Fibroblast of the aortic adventitia (primary cell): Measurements from ENCODE around the gene TMPRSS4. TPM values are rescaled to one million over a fixed set of nuclear protein-coding genes. Genes with fewer than 3 reads are reported as not detected.

Source experiments
- DNase-seq: peaks from one replicate; pipeline ENCODE4 v3.0.0-alpha.2; 2010; ENCODE audit warnings: low read depth
- H3K4me3 ChIP-seq: 2 replicates; pipeline ENCODE4 v1.5.1; 2011; ENCODE audit warnings: low read depth, mild to moderate bottlenecking, control low read depth, low read length, moderate library complexity
- total RNA-seq: library from RNA; depleted of rRNA; stranded (reverse); fragments of >200 nt; gene quantifications from 2 replicates; pipeline ENCODE4 v1.2.3, GENCODE V29; 2012; ENCODE audit warnings: low replicate concordance
- TF ChIP-seq, protein P1 (sequence below): IDR thresholded peaks from 2 replicates; pipeline ENCODE4 v1.5.1; 2011; ENCODE audit warnings: mild to moderate bottlenecking, low read length, control low read depth, inconsistent platforms; ENCODE audit not compliant: insufficient read depth

Gene TMPRSS4
- total RNA-seq, 1 donor = not detected

DNA sequence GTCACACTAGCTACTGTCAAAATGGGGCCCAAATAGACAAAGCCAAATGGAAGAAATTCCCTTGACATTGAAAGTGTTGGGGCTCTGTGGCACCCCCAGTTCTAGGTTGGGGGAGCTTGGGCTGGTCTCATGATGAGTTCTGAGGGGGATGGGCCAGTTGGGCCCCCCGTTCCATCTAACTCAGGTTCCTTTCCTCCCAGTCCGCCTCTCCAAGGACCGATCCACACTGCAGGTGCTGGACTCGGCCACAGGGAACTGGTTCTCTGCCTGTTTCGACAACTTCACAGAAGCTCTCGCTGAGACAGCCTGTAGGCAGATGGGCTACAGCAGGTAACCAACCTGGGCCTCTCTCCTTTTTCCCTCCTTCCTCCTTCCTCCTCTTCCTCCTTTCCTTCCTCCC is 27.6 kb downstream of the TMPRSS4 start:
- TF ChIP-seq, protein P1, sequence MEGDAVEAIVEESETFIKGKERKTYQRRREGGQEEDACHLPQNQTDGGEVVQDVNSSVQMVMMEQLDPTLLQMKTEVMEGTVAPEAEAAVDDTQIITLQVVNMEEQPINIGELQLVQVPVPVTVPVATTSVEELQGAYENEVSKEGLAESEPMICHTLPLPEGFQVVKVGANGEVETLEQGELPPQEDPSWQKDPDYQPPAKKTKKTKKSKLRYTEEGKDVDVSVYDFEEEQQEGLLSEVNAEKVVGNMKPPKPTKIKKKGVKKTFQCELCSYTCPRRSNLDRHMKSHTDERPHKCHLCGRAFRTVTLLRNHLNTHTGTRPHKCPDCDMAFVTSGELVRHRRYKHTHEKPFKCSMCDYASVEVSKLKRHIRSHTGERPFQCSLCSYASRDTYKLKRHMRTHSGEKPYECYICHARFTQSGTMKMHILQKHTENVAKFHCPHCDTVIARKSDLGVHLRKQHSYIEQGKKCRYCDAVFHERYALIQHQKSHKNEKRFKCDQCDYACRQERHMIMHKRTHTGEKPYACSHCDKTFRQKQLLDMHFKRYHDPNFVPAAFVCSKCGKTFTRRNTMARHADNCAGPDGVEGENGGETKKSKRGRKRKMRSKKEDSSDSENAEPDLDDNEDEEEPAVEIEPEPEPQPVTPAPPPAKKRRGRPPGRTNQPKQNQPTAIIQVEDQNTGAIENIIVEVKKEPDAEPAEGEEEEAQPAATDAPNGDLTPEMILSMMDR = no peak
- no peak for DNase-seq
- no peak overlapping the region for H3K4me3 ChIP-seq

DNA sequence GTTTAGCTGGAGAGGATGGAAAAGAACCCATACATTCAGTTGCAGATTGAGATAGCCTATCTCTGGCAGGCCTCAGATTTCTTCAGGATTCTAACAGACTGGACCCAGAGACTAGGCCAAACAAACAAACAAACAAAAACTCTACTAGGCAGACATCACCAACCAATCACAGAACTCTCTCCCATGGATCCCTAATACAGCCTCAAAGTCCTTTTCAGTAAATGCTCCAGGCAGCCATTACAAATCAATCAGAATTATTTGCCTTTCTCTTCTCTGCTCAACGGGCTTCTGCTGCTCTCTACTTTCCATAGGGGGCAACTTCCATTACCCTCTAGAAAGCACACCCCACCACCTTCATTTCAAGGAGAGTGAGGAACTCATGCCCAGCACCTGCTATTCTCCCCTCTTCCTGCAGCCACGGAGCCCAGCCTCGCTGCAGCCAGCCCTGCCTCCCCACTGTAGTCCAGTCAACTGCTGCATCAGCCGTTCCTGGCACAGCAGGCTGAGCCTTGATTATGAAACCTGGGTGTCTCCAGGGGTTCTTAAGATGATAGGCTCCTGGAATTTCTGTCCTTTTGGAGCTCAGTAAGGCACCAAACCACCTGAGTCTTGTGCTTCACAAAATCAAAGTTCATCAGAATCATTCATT is 28.9 kb downstream of the TMPRSS4 start:
- TF ChIP-seq, protein P1 = no peak

DNA sequence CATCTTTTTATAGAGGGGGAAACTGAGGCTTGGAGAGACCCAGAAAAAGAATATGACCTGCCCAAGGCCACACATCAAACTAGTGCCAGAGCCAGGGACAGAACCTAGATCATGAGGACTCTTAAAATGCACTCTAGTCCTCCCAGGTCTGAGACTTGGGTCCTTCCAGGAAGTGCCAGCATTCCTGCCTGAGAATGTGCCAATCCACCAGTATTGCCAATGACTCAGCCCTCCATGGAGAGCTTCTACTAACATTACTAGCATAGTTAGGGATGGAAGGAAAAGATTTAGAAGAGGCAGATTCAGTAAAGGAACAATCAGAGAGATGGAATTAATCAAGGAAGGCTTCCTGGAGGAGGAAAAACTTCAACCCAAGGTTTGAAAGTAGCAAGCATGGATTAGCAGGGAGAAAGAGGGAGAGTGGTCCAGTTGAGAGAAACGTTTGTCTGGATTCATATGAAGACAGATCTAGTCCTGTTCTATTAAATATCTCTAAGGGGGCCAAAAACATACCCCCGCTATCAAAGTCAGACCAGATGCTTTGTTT is 30.0 kb downstream of the TMPRSS4 start:
- H3K4me3 ChIP-seq = no peak overlapping the region
- TF ChIP-seq, protein P1 = no peak
- DNase-seq = peak; percentile 4

More for the DNA sequence above, 28.9 kb downstream of the TMPRSS4 start:
- no peak overlapping the region for H3K4me3 ChIP-seq
- DNase-seq = no peak

DNA sequence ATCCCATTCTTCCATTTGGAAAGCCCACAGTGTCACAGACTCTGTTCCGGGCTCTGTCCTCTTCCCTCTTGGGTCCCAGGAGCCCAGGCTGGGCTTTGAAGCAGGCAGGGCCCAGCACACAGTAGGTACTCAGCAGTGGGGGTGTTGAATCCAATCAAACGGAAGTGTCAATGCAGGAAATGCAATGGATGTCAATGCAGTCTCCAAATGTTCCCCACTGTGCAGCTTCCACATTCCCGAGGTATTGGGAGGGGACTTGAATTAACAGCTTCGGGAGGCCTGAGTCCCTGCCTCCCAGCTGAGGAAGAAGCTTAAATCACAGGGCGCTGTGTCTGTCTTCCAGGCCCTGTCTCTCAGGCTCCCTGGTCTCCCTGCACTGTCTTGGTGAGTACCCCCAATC is 31.6 kb downstream of the TMPRSS4 start:
- TF ChIP-seq, protein P1 = no peak
- DNase-seq = no peak
- no peak overlapping the region for H3K4me3 ChIP-seq

DNA sequence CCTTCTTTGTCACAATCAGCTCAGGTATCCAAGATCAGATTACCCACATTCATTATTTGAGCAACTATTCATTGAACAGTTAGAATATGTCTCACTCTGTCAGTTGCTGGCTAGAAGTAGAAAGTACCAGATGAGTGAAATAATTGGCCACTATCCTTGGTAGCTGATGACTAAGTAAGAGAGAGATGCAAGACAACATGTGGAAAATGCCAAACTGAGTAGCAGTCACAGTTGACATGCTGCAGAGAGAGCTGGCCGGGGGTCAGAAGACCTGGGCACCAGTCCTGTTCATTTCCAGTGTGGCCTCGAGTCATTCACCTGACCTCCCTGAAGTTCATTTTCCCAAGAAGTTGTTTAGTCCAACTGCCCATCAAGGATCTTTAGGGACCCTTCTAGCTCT is 32.4 kb downstream of the TMPRSS4 start:
- TF ChIP-seq, protein P1 = no peak
- DNase-seq = peak; percentile 32
- no peak overlapping the region for H3K4me3 ChIP-seq

DNA sequence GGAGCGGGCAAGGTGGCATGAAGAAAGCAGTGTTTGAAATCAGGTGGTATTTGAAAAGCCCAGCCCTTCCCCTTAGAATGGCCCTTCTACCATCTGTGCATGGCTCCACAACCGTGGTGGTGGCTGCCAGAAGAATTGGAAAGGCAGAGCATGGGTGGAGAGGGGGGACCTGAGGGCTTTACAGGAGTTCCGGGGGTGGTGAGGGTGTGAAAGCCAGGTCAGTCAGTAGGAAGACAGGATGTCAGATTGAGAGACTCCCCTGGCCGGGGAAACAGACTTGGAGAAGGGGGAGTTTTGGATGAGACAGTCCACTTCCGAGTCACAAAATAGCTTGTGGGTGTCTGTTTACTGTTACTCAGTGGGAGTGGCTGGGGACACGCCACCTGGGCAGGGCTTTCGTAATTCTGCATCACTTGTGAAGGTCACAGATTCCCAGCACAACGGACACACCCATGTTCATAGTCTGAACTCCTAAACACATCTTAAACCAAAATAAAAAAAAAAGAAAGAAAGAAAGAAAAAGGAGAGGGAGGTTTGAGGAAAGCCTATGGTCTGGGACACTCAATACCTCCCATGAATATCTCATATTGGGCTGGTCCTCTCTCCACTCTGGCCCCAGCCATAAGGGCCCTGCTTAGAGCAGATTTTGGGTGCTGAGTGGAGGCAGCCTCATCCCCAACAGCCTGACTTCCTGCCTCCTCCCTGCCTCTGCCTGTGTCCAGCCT is 34.3 kb downstream of the TMPRSS4 start:
- no peak for DNase-seq
- TF ChIP-seq, protein P1 = no peak

More for the DNA sequence above, 34.3 kb downstream of the TMPRSS4 start:
- H3K4me3 ChIP-seq = no peak overlapping the region
